Ascending aorta (tissue), 2 donors: ENCODE results near the gene TCF4. TPM values are rescaled to one million over a fixed set of nuclear protein-coding genes. Genes with fewer than 3 reads are reported as not detected.

Source experiments
- DNase-seq, 2 donors: peaks; one replicate each; pipeline ENCODE4 v3.0.0-alpha.2; 2019; ENCODE audit warnings: low spot score in 2 of 2
- H3K27ac ChIP-seq, 2 donors: fragments of 200-600 bp; sonication (generic); one replicate each; pipeline ENCODE4 v1.5.1; 2016 to 2017; ENCODE audit warnings: mild to moderate bottlenecking in 1 of 2
- H3K27me3 ChIP-seq: fragments of 200-600 bp; sonication (generic); one replicate; pipeline ENCODE4 v1.5.1; 2017
- H3K36me3 ChIP-seq, 2 donors: fragments of 200-600 bp; sonication (generic); one replicate each; pipeline ENCODE4 v1.5.1; 2016
- H3K4me1 ChIP-seq, 2 donors: fragments of 200-600 bp; sonication (generic); one replicate each; pipeline ENCODE4 v1.5.1; 2016 to 2017; ENCODE audit warnings: mild to moderate bottlenecking in 1 of 2
- H3K4me3 ChIP-seq, 2 donors: fragments of 200-600 bp; sonication (generic); one replicate each; pipeline ENCODE4 v1.5.1; 2016 to 2017; ENCODE audit warnings: mild to moderate bottlenecking in 1 of 2
- H3K9me3 ChIP-seq, 2 donors: fragments of 200-600 bp; sonication (generic); one replicate each; pipeline ENCODE4 v1.5.1; 2016
- CTCF ChIP-seq, 3 experiments: fragments of 200-600 bp in 2 of 3; fragments of 450-650 bp in 1 of 3; sonication (generic) in 2 of 3; IDR thresholded peaks; one replicate each; pipeline ENCODE4 v1.5.1; 2016 to 2019; ENCODE audit warnings: antibody characterized with exemption in 3 of 3, mild to moderate bottlenecking in 1 of 3, moderate library complexity in 1 of 3
- intact Hi-C: fragments of 100-400 bp; cut with DNase I; formaldehyde crosslinking; loops from one replicate; pipeline ENCODE4 v1.15.1; 2023
- total RNA-seq: library from RNA; depleted of rRNA; stranded (reverse); fragments of >200 nt; gene quantifications from one replicate; pipeline ENCODE4 v1.1.0, GENCODE V29; 2016

The TCF4 gene
- total RNA-seq, 1 donor from 2014 or later, result 180 TPM

- Histone ChIP-seq H3K36me3 (peaks cover 14 to 16% of the 10 kb centered on the region in 2 donors), H3K4me1 (peaks cover 0 to 5% of the 10 kb centered on the region in 2 donors), H3K4me3 (no peak overlapping the region), H3K9me3 (no peaks in the 10 kb centered on the region), H3K27ac (no peak overlapping the region), H3K27me3 (no peaks in the 10 kb centered on the region)
- intact Hi-C loops, result loop anchor here (5.0 kb wide), 1 partner anchor 1415 kb away; the partner anchor contains the start of gene WDR7
- no peak for TF ChIP-seq CTCF (IDR thresholded peaks at IDR 0.05)
- no peak for DNase-seq
These were observed 350.3 kb downstream of the TCF4 start for GRCh38 chr18:55237660-55238059.

GRCh38 chr18:55236150-55236931 lies 351.7 kb downstream of the TCF4 start:
- intact Hi-C loops, result loop anchor here (5.0 kb wide), 1 partner anchor 1416 kb away; the partner anchor contains the start of gene WDR7
- Histone ChIP-seq H3K9me3 (no peaks in the 10 kb centered on the region), H3K36me3 (peaks cover 24 to 29% of the 10 kb centered on the region in 2 donors), H3K4me1 (peaks cover 0 to 5% of the 10 kb centered on the region in 2 donors), H3K27ac (peak overlapping the region in 1 of 2 donors; percentile 1), H3K27me3 (no peaks in the 10 kb centered on the region), H3K4me3 (no peak overlapping the region)
- no peak for DNase-seq
- TF ChIP-seq CTCF (IDR thresholded peaks at IDR 0.05), result no peak

GRCh38 chr18:55235094-55235461 lies 352.9 kb downstream of the TCF4 start:
- no peaks in the 10 kb centered on the region for H3K27me3 ChIP-seq
- no peaks in the 10 kb centered on the region for H3K9me3 ChIP-seq
- intact Hi-C loops, result loop anchor here (2.0 to 5.0 kb wide), 3 partner anchors 180 to 1417 kb away; partner anchors contain the start of gene WDR7
- H3K27ac ChIP-seq, result no peak overlapping the region
- peak overlapping the region in 1 of 2 donors; percentile 12 for H3K4me3 ChIP-seq
- DNase-seq, result no peak
- peaks cover 0 to 5% of the 10 kb centered on the region in 2 donors for H3K4me1 ChIP-seq
- no peak for TF ChIP-seq CTCF (IDR thresholded peaks at IDR 0.05)
- peaks cover 25 to 38% of the 10 kb centered on the region in 2 donors for H3K36me3 ChIP-seq

GRCh38 chr18:55234366-55235093 lies 353.5 kb downstream of the TCF4 start:
- Histone ChIP-seq H3K4me3 (peak overlapping the region in 1 of 2 donors; percentile 12), H3K27me3 (no peaks in the 10 kb centered on the region), H3K4me1 (peaks cover 0 to 5% of the 10 kb centered on the region in 2 donors), H3K9me3 (no peaks in the 10 kb centered on the region), H3K36me3 (peaks cover 25 to 43% of the 10 kb centered on the region in 2 donors), H3K27ac (peak overlapping the region in 1 of 2 donors; percentile 51)
- TF ChIP-seq CTCF (IDR thresholded peaks at IDR 0.05), result peak; percentile 55 to 86 (median 82)
- intact Hi-C loops, result loop anchor here (2.0 to 5.0 kb wide), 5 partner anchors 180 to 1418 kb away; partner anchors contain the start of gene WDR7
- peak; percentile 23 to 90 for DNase-seq

- Histone ChIP-seq H3K4me3 (no peak overlapping the region), H3K9me3 (no peaks in the 10 kb centered on the region), H3K27ac (no peak overlapping the region), H3K27me3 (no peaks in the 10 kb centered on the region), H3K36me3 (peaks cover 25 to 50% of the 10 kb centered on the region in 2 donors), H3K4me1 (peaks cover 0 to 5% of the 10 kb centered on the region in 2 donors)
- no peak for DNase-seq
- no peak for TF ChIP-seq CTCF (IDR thresholded peaks at IDR 0.05)
- intact Hi-C loops, result loop anchor here (2.0 to 5.0 kb wide), 4 partner anchors 181 to 1343 kb away; no protein-coding TSS in a partner anchor
These were observed 354.1 kb downstream of the TCF4 start for GRCh38 chr18:55233857-55234256.
